Esophagus muscularis mucosa (tissue), 4 donors: ENCODE data around the gene VNN1.
A peak's percentile ranks its signal among the peaks of the same experiment; 100 is the strongest.

Experiments used
- EP300 ChIP-seq: sonication (generic); formaldehyde crosslinking; IDR thresholded peaks from one replicate; pipeline ENCODE4 v1.6.1; 2017; ENCODE audit warnings: antibody characterized with exemption
- POLR2A ChIP-seq: fragments of 450-650 bp; IDR thresholded peaks from one replicate; pipeline ENCODE4 v1.6.1; 2017; ENCODE audit warnings: antibody characterized with exemption, moderate library complexity, mild to moderate bottlenecking, low read depth
- POLR2AphosphoS5 ChIP-seq, 2 donors: sonication (generic); formaldehyde crosslinking; IDR thresholded peaks; one replicate each; pipeline ENCODE4 v1.6.1; 2017; ENCODE audit warnings: antibody characterized with exemption in 2 of 2
- TF ChIP-seq, protein P1 (sequence below), 3 experiments: fragments of 200-600 bp in 2 of 3; fragments of 450-650 bp in 1 of 3; sonication (generic) in 2 of 3; IDR thresholded peaks; one replicate each; pipeline ENCODE4 v1.5.1; 2017 to 2019; ENCODE audit warnings: antibody characterized with exemption in 3 of 3, mild to moderate bottlenecking in 2 of 3, moderate library complexity in 1 of 3

DNA sequence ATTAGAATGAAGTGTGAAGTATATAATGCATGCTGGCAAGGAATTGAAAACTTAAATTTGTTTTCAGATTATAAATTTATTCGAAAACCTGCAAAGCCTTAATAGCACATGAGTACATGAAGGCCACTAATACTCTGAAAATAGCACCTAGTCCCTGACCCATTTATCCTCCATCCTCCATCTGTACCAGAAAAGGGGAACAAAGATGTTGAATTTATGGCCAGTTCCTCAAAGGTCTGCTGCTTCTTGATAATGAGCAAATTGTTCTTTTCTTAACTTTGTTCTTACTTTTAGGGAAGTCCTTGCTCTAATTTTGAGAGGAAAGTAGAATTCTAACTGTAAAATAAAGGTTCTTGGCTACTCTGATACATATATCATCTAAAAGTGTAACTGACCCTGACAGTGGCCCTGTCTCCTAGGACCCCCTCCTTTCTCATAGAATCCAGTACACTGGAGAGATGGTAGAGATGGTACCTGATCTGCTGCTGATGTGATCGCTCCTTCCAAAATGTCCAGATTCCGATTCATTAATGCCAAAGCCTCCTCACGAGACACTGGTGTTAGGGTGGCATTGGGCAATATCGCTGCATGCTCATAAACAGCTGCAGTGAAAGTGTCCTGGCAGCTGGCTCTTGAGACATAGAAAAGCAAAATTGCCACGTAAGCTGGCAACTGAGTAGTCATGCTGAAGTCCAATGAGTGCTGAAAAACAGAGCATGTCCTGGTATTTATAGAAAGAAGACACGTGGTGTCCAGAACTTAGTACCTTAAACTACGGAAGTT, at the start of gene VNN1:
- TF ChIP-seq, protein P1, sequence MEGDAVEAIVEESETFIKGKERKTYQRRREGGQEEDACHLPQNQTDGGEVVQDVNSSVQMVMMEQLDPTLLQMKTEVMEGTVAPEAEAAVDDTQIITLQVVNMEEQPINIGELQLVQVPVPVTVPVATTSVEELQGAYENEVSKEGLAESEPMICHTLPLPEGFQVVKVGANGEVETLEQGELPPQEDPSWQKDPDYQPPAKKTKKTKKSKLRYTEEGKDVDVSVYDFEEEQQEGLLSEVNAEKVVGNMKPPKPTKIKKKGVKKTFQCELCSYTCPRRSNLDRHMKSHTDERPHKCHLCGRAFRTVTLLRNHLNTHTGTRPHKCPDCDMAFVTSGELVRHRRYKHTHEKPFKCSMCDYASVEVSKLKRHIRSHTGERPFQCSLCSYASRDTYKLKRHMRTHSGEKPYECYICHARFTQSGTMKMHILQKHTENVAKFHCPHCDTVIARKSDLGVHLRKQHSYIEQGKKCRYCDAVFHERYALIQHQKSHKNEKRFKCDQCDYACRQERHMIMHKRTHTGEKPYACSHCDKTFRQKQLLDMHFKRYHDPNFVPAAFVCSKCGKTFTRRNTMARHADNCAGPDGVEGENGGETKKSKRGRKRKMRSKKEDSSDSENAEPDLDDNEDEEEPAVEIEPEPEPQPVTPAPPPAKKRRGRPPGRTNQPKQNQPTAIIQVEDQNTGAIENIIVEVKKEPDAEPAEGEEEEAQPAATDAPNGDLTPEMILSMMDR (IDR thresholded peaks at IDR 0.05) = no peak
- TF ChIP-seq POLR2A = no peak
- peak; percentile 13 to 23 for TF ChIP-seq POLR2AphosphoS5 (IDR thresholded peaks at IDR 0.05)
- TF ChIP-seq EP300 = no peak
